Astrocyte (in vitro differentiated cells and primary cell): Measurements from ENCODE around the gene NMRK1. TPM values are rescaled to one million over a fixed set of nuclear protein-coding genes. Genes with fewer than 3 reads are reported as not detected.

Source experiments
- DNase-seq: peaks from one replicate; pipeline ENCODE4 v3.0.0-alpha.2; 2010; ENCODE audit warnings: low read depth
- FAIRE-seq: peaks from 2 replicates; lab custom pipeline; 2011; peaks lifted over from hg19 to GRCh38; lab: Jason Lieb, UNC
- H2AFZ ChIP-seq: 2 replicates; pipeline ENCODE4 v1.6.0; 2012; ENCODE audit warnings: low read depth, low read length, inconsistent platforms
- H3K27ac ChIP-seq: 2 replicates; pipeline ENCODE4 v1.5.1; 2011; ENCODE audit warnings: low read depth, low read length, inconsistent platforms
- H3K27me3 ChIP-seq: 2 replicates; pipeline ENCODE4 v1.6.0; 2011; ENCODE audit warnings: low read length, inconsistent platforms; ENCODE audit not compliant: insufficient read depth
- H3K36me3 ChIP-seq: 2 replicates; pipeline ENCODE4 v1.5.1; 2011; ENCODE audit warnings: low read length, inconsistent platforms; ENCODE audit not compliant: insufficient read depth
- H3K4me1 ChIP-seq: 2 replicates; pipeline ENCODE4 v1.5.1; 2011; ENCODE audit warnings: low read length, inconsistent platforms; ENCODE audit not compliant: insufficient read depth
- H3K4me2 ChIP-seq: 2 replicates; pipeline ENCODE4 v1.6.0; 2012; ENCODE audit warnings: low read length, inconsistent platforms
- H3K4me3 ChIP-seq: 2 replicates; pipeline ENCODE4 v1.5.1; 2011; ENCODE audit warnings: low read depth, mild to moderate bottlenecking, low read length, inconsistent platforms; ENCODE audit not compliant: insufficient read depth
- H3K79me2 ChIP-seq: 2 replicates; pipeline ENCODE4 v1.6.0; 2012; ENCODE audit warnings: mild to moderate bottlenecking, low read length, inconsistent platforms; ENCODE audit not compliant: insufficient read depth
- H3K9ac ChIP-seq: 2 replicates; pipeline ENCODE4 v1.6.0; 2012; ENCODE audit warnings: mild to moderate bottlenecking, low read length, inconsistent platforms
- H3K9me3 ChIP-seq: 2 replicates; pipeline ENCODE4 v1.5.1; 2012; ENCODE audit warnings: low read depth, mild to moderate bottlenecking, low read length, inconsistent platforms; ENCODE audit not compliant: insufficient read depth
- H4K20me1 ChIP-seq: 2 replicates; pipeline ENCODE4 v1.6.0; 2012; ENCODE audit warnings: low read length, inconsistent platforms; ENCODE audit not compliant: insufficient read depth
- H3K27ac Mint-ChIP-seq: one replicate; pipeline ENCODE4 v1.8.0; 2021; ENCODE audit warnings: mild to moderate bottlenecking, mixed read lengths; ENCODE audit not compliant: unreplicated experiment
- H3K27me3 Mint-ChIP-seq: one replicate; pipeline ENCODE4 v1.8.0; 2021; ENCODE audit warnings: low read depth, mixed read lengths; ENCODE audit not compliant: unreplicated experiment
- H3K36me3 Mint-ChIP-seq: one replicate; pipeline ENCODE4 v1.8.0; 2021; ENCODE audit warnings: low read depth, mixed read lengths; ENCODE audit not compliant: unreplicated experiment
- H3K4me1 Mint-ChIP-seq: one replicate; pipeline ENCODE4 v1.8.0; 2021; ENCODE audit warnings: low read depth, mixed read lengths; ENCODE audit not compliant: unreplicated experiment
- H3K4me3 Mint-ChIP-seq: one replicate; pipeline ENCODE4 v1.8.0; 2021; ENCODE audit warnings: mild to moderate bottlenecking, moderate library complexity, mixed read lengths; ENCODE audit not compliant: unreplicated experiment
- H3K9me3 Mint-ChIP-seq: one replicate; pipeline ENCODE4 v1.8.0; 2021; ENCODE audit warnings: mild to moderate bottlenecking, mixed read lengths; ENCODE audit not compliant: unreplicated experiment
- CTCF ChIP-seq: IDR thresholded peaks from 2 replicates; pipeline ENCODE4 v1.5.1; 2011; ENCODE audit warnings: low read depth, mild to moderate bottlenecking, inconsistent platforms, low read length, moderate library complexity; ENCODE audit not compliant: insufficient read depth
- EZH2 ChIP-seq: IDR thresholded peaks from 2 replicates; pipeline ENCODE4 v1.6.1; 2012; ENCODE audit warnings: mild to moderate bottlenecking, low read length, inconsistent platforms; ENCODE audit not compliant: insufficient read depth
- total RNA-seq: library from RNA; stranded (reverse); gene quantifications from 2 replicates; pipeline ENCODE4 v1.2.1, GENCODE V29; 2021

The NMRK1 gene
- total RNA-seq, 1 donor from 2014 or later, result 15.2 TPM

GRCh38 chr9:75019022-75019421 lies 68.9 kb downstream of the NMRK1 start:
- H3K9ac ChIP-seq, result no peak overlapping the region
- DNase-seq, result no peak
- no peak for FAIRE-seq
- Mint-ChIP-seq H3K4me3 (no peak overlapping the region), H3K36me3 (no peaks in the 10 kb centered on the region), H3K9me3 (no peaks in the 10 kb centered on the region), H3K27ac (no peak overlapping the region), H3K27me3 (no peaks in the 10 kb centered on the region), H3K4me1 (no peaks in the 10 kb centered on the region)
- peaks cover 40% of the 10 kb centered on the region for H3K79me2 ChIP-seq
- TF ChIP-seq EZH2, result no peak
- TF ChIP-seq CTCF, result no peak
- no peaks in the 10 kb centered on the region for H3K9me3 ChIP-seq
- no peaks in the 10 kb centered on the region for H3K4me1 ChIP-seq
- H2AFZ ChIP-seq, result no peak overlapping the region
- no peaks in the 10 kb centered on the region for H3K36me3 ChIP-seq
- H3K27ac ChIP-seq, result no peak overlapping the region
- H3K4me3 ChIP-seq, result no peak overlapping the region
- no peaks in the 10 kb centered on the region for H3K27me3 ChIP-seq
- peaks cover 13% of the 10 kb centered on the region for H4K20me1 ChIP-seq
- H3K4me2 ChIP-seq, result no peak overlapping the region

- Mint-ChIP-seq H3K27ac (no peak overlapping the region), H3K4me3 (no peak overlapping the region)
These were observed 70.6 kb downstream of the NMRK1 start for GRCh38 chr9:75017378-75017777.

More at GRCh38 chr9:75017378-75017777, 70.6 kb downstream of the NMRK1 start:
- Histone ChIP-seq H3K79me2 (peaks cover 26% of the 10 kb centered on the region), H3K4me2 (no peak overlapping the region), H3K9ac (no peak overlapping the region), H4K20me1 (peaks cover 5% of the 10 kb centered on the region), H3K4me3 (no peak overlapping the region), H3K9me3 (no peaks in the 10 kb centered on the region), H3K36me3 (no peaks in the 10 kb centered on the region), H3K4me1 (no peaks in the 10 kb centered on the region), H2AFZ (no peak overlapping the region), H3K27me3 (no peaks in the 10 kb centered on the region), H3K27ac (no peak overlapping the region)
- H3K9me3 Mint-ChIP-seq, result no peaks in the 10 kb centered on the region
- no peaks in the 10 kb centered on the region for H3K36me3 Mint-ChIP-seq
- TF ChIP-seq CTCF (no peak), EZH2 (no peak)
- H3K27me3 Mint-ChIP-seq, result no peaks in the 10 kb centered on the region
- FAIRE-seq (no peak), DNase-seq (no peak)
- H3K4me1 Mint-ChIP-seq, result no peaks in the 10 kb centered on the region
